Fibroblast of mammary gland (primary cell): ENCODE results near the gene ATG2A.
"Not testable (repeated sequence)": the region's sequence is repeated elsewhere in the genome, so short reads cannot be mapped to it uniquely, and the experiment has no call there.

Experiments used
- DNase-seq: peaks from one replicate; pipeline ENCODE4 v3.0.0-alpha.2; 2010; ENCODE audit warnings: low read depth
- H3K4me3 ChIP-seq: 2 replicates; pipeline ENCODE4 v1.5.1; 2011; ENCODE audit warnings: low read depth, mild to moderate bottlenecking, low read length, moderate library complexity; ENCODE audit not compliant: control insufficient read depth
- CTCF ChIP-seq: conservative IDR thresholded peaks from 2 replicates; pipeline ENCODE4 v1.5.1; 2011; ENCODE audit warnings: low read depth, low read length, inconsistent platforms; ENCODE audit not compliant: control insufficient read depth, insufficient read depth

Gene ATG2A

GRCh38 chr11:64851831-64852351 lies 65.1 kb downstream of the ATG2A start:
- TF ChIP-seq CTCF = no peak
- H3K4me3 ChIP-seq = no peak overlapping the region
- DNase-seq = no peak

GRCh38 chr11:64850979-64851567 lies 65.9 kb downstream of the ATG2A start:
- DNase-seq = no peak
- H3K4me3 ChIP-seq = no peak overlapping the region
- TF ChIP-seq CTCF = no peak

GRCh38 chr11:64849598-64850356 lies 67.2 kb downstream of the ATG2A start:
- no peak for TF ChIP-seq CTCF
- DNase-seq = peak; percentile 50
- no peak overlapping the region for H3K4me3 ChIP-seq

- no peak overlapping the region for H3K4me3 ChIP-seq
- no peak for TF ChIP-seq CTCF
- DNase-seq = no peak
Observed at GRCh38 chr11:64848826-64849597, 68.0 kb downstream of the ATG2A start.

GRCh38 chr11:64848214-64848825 lies 68.7 kb downstream of the ATG2A start:
- no peak for TF ChIP-seq CTCF
- H3K4me3 ChIP-seq = no peak overlapping the region
- no peak for DNase-seq

DNA sequence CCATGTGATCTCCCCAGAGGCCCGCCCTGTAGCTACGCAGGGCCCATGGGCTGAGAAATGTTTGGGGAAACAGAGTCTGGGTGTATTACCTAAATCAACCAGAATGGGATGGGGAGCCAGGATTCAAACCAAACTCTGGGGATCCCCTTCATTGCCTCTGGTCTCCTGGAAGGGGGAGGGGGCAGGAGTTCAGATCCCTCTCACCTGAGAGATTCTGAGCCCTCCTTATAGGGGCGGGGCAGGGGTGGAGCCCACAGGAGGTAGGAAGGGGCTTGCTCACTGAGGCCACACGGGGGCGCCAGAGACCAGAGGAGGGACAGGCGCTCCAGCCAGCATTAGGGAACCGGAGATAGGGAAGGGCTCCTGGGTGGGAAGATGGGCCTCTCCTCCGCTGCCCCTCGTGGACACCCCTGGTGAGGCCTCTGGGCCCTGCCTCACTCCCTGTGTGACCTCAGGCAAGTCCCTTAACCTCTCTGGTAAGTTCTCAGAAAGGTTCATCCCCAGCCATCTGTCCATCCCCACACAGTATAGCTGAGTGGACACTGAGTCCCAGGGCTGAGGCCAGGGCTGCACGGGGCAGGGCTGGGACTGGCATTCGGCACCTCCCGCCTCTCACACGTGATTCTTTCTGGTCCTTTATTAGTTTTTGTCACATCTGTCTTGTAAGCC lies 69.9 kb downstream of the ATG2A start:
- TF ChIP-seq CTCF = peak; percentile 84
- peak; percentile 84 for DNase-seq
- H3K4me3 ChIP-seq = no peak overlapping the region

- not testable (repeated sequence) for H3K4me3 ChIP-seq, DNase-seq
Observed at GRCh38 chr11:64845776-64846129, 71.3 kb downstream of the ATG2A start.
